Tibial artery (tissue), 4 donors: Measurements from ENCODE around the gene KIAA1671.

ENCODE experiments used
- DNase-seq, 2 donors: peaks; one replicate each; pipeline ENCODE4 v3.0.0-alpha.2; 2019
- H3K27ac ChIP-seq, 2 donors: fragments of 200-600 bp; sonication (generic) in 1 of 2; 1 replicate in 1 of 2; 2 replicates in 1 of 2; pipeline ENCODE4 v1.5.1; 2018 to 2019; ENCODE audit warnings: mild to moderate bottlenecking in 1 of 2
- H3K27me3 ChIP-seq, 2 donors: fragments of 200-600 bp; sonication (generic) in 1 of 2; one replicate each; pipeline versions ENCODE4 v1.5.1 to v1.6.0; 2016 to 2019
- H3K36me3 ChIP-seq, 3 donors: fragments of 200-600 bp; sonication (generic) in 2 of 3; one replicate each; pipeline ENCODE4 v1.5.1; 2016 to 2019; ENCODE audit warnings: mild to moderate bottlenecking in 2 of 3
- H3K4me1 ChIP-seq, 4 donors: fragments of 200-600 bp; sonication (generic) in 2 of 4; 1 replicate in 3 of 4; 2 replicates in 1 of 4; pipeline ENCODE4 v1.5.1; 2016 to 2019
- H3K4me3 ChIP-seq, 2 donors: fragments of 200-600 bp; sonication (generic) in 1 of 2; 1 replicate in 1 of 2; 2 replicates in 1 of 2; pipeline ENCODE4 v1.5.1; 2018 to 2019; ENCODE audit warnings: mild to moderate bottlenecking in 2 of 2
- H3K9me3 ChIP-seq, 3 donors: fragments of 200-600 bp; sonication (generic) in 1 of 3; one replicate each; pipeline ENCODE4 v1.5.1; 2016 to 2019
- intact Hi-C: fragments of 100-400 bp; cut with DNase I; formaldehyde crosslinking; loops from one replicate; pipeline ENCODE4 v1.15.0; 2023; ENCODE audit warnings: low total_unique reads
- TF ChIP-seq, protein P1 (sequence below), 2 experiments: fragments of 200-600 bp in 1 of 2; fragments of 450-650 bp in 1 of 2; IDR thresholded peaks; one replicate each; pipeline ENCODE4 v1.5.1; 2017 to 2019; ENCODE audit warnings: antibody characterized with exemption in 2 of 2, mild to moderate bottlenecking in 1 of 2, moderate library complexity in 1 of 2

Gene KIAA1671

GRCh38 chr22:25048071-25048470 is 95.6 kb downstream of the KIAA1671 start:
- Histone ChIP-seq H3K27me3 (no peaks in the 10 kb centered on the region), H3K4me1 (peaks cover 0 to 4% (median 0%) of the 10 kb centered on the region in 4 donors), H3K9me3 (peaks cover 0 to 4% (median 0%) of the 10 kb centered on the region in 3 donors), H3K27ac (no peak overlapping the region), H3K4me3 (no peak overlapping the region), H3K36me3 (peaks cover 0 to 9% (median 0%) of the 10 kb centered on the region in 3 donors)
- no peak for DNase-seq
- intact Hi-C loops = loop anchor here (2.0 kb wide), 1 partner anchor 95 kb away; the partner anchor contains the start of gene KIAA1671
- TF ChIP-seq, protein P1, sequence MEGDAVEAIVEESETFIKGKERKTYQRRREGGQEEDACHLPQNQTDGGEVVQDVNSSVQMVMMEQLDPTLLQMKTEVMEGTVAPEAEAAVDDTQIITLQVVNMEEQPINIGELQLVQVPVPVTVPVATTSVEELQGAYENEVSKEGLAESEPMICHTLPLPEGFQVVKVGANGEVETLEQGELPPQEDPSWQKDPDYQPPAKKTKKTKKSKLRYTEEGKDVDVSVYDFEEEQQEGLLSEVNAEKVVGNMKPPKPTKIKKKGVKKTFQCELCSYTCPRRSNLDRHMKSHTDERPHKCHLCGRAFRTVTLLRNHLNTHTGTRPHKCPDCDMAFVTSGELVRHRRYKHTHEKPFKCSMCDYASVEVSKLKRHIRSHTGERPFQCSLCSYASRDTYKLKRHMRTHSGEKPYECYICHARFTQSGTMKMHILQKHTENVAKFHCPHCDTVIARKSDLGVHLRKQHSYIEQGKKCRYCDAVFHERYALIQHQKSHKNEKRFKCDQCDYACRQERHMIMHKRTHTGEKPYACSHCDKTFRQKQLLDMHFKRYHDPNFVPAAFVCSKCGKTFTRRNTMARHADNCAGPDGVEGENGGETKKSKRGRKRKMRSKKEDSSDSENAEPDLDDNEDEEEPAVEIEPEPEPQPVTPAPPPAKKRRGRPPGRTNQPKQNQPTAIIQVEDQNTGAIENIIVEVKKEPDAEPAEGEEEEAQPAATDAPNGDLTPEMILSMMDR (IDR thresholded peaks at IDR 0.05) = no peak

DNA sequence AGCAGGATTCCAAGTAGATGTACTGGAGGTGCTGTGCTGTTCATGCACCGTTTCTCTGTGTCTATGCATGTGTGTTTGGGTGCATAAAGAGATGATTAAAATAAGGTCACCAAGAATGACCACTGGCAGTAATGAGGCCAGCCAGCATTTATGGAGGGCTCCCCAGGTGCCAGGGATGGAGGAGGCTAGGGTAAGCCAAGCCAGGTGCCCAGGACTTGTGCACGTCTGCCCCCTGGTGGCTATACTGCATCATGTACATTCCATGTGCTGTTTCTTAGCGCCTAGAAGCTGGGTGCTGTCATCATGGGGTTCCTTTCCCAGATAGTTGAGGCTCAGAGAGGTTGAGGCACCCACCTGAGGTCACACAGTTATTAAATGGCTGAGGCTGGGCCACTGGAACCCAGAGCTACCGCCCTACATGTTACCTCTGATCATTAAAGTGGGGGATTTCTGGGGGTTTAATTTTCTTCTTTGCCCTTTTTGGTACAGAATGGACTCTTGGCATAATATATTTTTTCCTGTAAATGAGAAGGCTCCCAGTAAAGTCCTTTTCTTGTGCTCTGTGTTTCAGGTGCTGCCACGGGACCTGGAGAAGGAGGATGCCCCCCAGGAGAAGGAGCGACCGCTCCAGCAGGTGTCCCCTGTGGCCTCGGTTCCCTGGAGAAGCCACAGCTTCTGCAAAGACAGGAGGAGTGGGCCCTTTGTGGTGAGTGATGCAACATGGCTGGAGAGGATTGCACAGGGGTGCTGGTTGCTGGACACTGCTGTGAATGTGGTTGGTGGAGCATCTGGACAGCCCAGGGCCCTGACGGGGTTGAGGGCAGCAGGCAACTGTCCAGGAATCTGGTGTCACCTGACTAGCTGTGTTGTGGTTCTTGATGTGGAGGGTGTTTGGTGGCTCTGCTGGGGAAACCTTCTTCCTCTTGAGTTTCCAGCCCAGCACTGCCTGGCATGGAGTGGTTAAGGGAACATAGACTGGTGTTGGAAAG is 96.4 kb downstream of the KIAA1671 start:
- peaks cover 0 to 9% (median 0%) of the 10 kb centered on the region in 3 donors for H3K36me3 ChIP-seq
- intact Hi-C loops = loop anchor here (2.0 kb wide), 1 partner anchor 96 kb away; the partner anchor contains the start of gene KIAA1671
- H3K27me3 ChIP-seq = no peaks in the 10 kb centered on the region
- TF ChIP-seq, protein P1 (IDR thresholded peaks at IDR 0.05) = peak; percentile 87 to 90
- peak in 1 of 2 donors; percentile 51 for DNase-seq
- peaks cover 0 to 4% (median 0%) of the 10 kb centered on the region in 3 donors for H3K9me3 ChIP-seq
- no peak overlapping the region for H3K27ac ChIP-seq
- no peak overlapping the region for H3K4me3 ChIP-seq
- peaks cover 0 to 4% (median 0%) of the 10 kb centered on the region in 4 donors for H3K4me1 ChIP-seq

GRCh38 chr22:25049770-25050169 is 97.3 kb downstream of the KIAA1671 start:
- DNase-seq = no peak
- H3K9me3 ChIP-seq = peaks cover 0 to 4% (median 0%) of the 10 kb centered on the region in 3 donors
- H3K4me3 ChIP-seq = no peak overlapping the region
- no peaks in the 10 kb centered on the region for H3K27me3 ChIP-seq
- peaks cover 0 to 9% (median 0%) of the 10 kb centered on the region in 3 donors for H3K36me3 ChIP-seq
- TF ChIP-seq, protein P1 (IDR thresholded peaks at IDR 0.05) = no peak
- H3K27ac ChIP-seq = no peak overlapping the region
- peaks cover 0 to 4% (median 0%) of the 10 kb centered on the region in 4 donors for H3K4me1 ChIP-seq
- intact Hi-C loops = loop anchor here (2.0 kb wide), 1 partner anchor 97 kb away; the partner anchor contains the start of gene KIAA1671

DNA sequence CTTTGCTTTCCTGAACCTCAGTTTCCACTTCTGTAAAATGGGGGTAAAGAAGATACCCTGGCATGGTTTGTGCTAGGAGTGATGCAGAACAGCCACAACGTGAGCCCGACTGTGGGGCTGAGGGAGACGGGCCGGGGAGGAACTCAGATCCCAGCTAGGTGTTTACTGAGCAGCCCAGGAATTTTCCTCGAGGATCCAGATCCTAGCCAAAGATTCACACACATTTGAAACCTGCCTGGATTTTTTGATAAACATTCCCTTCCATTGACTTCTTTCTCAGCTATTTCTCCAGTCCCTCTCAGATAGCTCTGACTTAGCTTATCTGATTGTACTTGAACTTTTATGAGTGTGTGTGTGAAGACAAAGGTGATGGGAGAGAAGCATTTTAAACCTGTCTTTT is 98.0 kb downstream of the KIAA1671 start:
- H3K27ac ChIP-seq = no peak overlapping the region
- intact Hi-C loops = no loop called here
- no peak for DNase-seq
- peaks cover 0 to 9% (median 0%) of the 10 kb centered on the region in 3 donors for H3K36me3 ChIP-seq
- peaks cover 0 to 4% (median 0%) of the 10 kb centered on the region in 4 donors for H3K4me1 ChIP-seq
- TF ChIP-seq, protein P1 (IDR thresholded peaks at IDR 0.05) = no peak
- H3K4me3 ChIP-seq = no peak overlapping the region
- H3K9me3 ChIP-seq = peaks cover 0 to 4% (median 0%) of the 10 kb centered on the region in 3 donors
- no peaks in the 10 kb centered on the region for H3K27me3 ChIP-seq

GRCh38 chr22:25051073-25051472 is 98.6 kb downstream of the KIAA1671 start:
- Histone ChIP-seq H3K27me3 (no peaks in the 10 kb centered on the region), H3K4me1 (peaks cover 0 to 4% (median 0%) of the 10 kb centered on the region in 4 donors), H3K4me3 (no peak overlapping the region), H3K9me3 (peaks cover 0 to 4% (median 0%) of the 10 kb centered on the region in 3 donors), H3K27ac (no peak overlapping the region), H3K36me3 (peaks cover 0 to 9% (median 0%) of the 10 kb centered on the region in 3 donors)
- intact Hi-C loops = no loop called here
- TF ChIP-seq, protein P1 (IDR thresholded peaks at IDR 0.05) = no peak
- no peak for DNase-seq
